IPS DF 6.9 (cell line): Measurements from ENCODE around the gene GLTPD2.

Source experiments
- DNase-seq: peaks from one replicate; pipeline ENCODE4 v3.0.0-alpha.2; 2013; ENCODE audit warnings: low read depth, low spot score
- H3K27ac ChIP-seq: one replicate; pipeline ENCODE4 v1.5.1; 2013; ENCODE audit warnings: low read length, control low read depth
- H3K27me3 ChIP-seq: 2 replicates; pipeline ENCODE4 v1.6.1; 2013; ENCODE audit warnings: mild to moderate bottlenecking, low read length; ENCODE audit not compliant: control insufficient read depth, insufficient read depth
- H3K36me3 ChIP-seq: 2 replicates; pipeline ENCODE4 v1.6.1; 2013; ENCODE audit warnings: low read length; ENCODE audit not compliant: control insufficient read depth, insufficient read depth
- H3K4me1 ChIP-seq: 2 replicates; pipeline ENCODE4 v1.6.1; 2013; ENCODE audit warnings: low read length; ENCODE audit not compliant: control insufficient read depth, insufficient read depth
- H3K4me3 ChIP-seq: 2 replicates; pipeline ENCODE4 v1.5.1; 2013; ENCODE audit warnings: mild to moderate bottlenecking, low read length
- H3K9me3 ChIP-seq: 2 replicates; pipeline ENCODE4 v1.6.1; 2013; ENCODE audit warnings: low read length, inconsistent platforms; ENCODE audit not compliant: control insufficient read depth, insufficient read depth
- WGBS: extraction: QIAGEN DNeasy Blood & Tissue Kit; methylation state at CpG from one replicate; pipeline ENCODE4 v1.1.7; 2013; ENCODE audit warnings: mixed read lengths, missing lambda C conversion rate; ENCODE audit not compliant: insufficient read length, insufficient coverage; 5-methylcytosine and 5-hydroxymethylcytosine counted together

GLTPD2 gene

DNA sequence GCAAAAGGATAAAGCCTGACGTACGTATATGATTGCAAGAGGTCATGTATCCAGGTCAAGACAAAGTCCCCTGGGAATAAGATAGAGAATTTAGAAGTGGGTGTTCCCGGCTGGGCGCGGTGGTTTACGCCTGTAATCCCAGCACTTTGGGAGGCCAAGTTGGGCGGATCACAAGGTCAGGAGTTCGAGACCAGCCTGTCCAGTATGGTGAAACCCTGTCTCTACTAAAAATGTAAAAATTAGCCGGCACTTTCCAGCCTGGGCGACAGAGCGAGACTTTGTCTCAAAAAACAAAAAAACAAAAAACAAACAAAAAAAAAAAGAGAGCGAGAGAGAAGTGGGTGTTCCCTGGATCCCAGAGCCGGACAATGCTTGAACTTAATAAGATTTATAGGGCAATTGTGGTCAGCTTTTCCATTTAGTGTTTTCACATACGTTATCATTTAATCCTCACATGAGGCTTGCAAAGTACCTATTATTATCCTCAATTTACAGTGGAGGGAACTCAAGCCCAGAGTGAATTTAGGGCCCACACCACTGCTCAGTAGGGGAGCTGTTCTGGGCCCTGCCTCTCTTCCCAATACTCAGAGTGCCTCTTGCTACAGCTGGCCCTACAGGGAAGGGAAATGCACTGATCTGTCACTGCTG is 481 bp upstream of the GLTPD2 start:
- H3K27me3 ChIP-seq = peaks cover 11% of the 10 kb centered on the region
- WGBS = no CpG with 5 or more reads among the region's 14 CpGs
- no peaks in the 10 kb centered on the region for H3K9me3 ChIP-seq
- DNase-seq = no peak
- peaks cover 4% of the 10 kb centered on the region for H3K4me1 ChIP-seq
- H3K36me3 ChIP-seq = no peaks in the 10 kb centered on the region
- no peak overlapping the region for H3K27ac ChIP-seq
- H3K4me3 ChIP-seq = no peak overlapping the region; the same call in 1 of the 2 replicates

DNA sequence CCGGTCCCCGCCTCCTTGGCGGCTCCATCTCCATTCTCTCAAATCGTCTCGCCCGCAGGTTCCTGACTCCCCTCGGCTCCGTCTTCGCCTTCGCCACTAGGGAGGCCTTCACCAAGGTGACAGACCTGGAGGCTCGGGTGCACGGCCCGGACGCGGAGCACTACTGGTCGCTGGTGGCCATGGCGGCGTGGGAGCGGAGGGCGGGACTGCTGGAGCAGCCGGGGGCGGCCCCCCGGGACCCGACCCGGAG is 862 bp downstream of the GLTPD2 start:
- Histone ChIP-seq H3K27me3 (peaks cover 11% of the 10 kb centered on the region), H3K27ac (no peak overlapping the region), H3K9me3 (no peaks in the 10 kb centered on the region), H3K36me3 (no peaks in the 10 kb centered on the region), H3K4me1 (peaks cover 4% of the 10 kb centered on the region), H3K4me3 (peak overlapping the region; percentile 39; the same call in 1 of the 2 replicates)
- no peak for DNase-seq
- WGBS = no CpG with 5 or more reads among the region's 25 CpGs

DNA sequence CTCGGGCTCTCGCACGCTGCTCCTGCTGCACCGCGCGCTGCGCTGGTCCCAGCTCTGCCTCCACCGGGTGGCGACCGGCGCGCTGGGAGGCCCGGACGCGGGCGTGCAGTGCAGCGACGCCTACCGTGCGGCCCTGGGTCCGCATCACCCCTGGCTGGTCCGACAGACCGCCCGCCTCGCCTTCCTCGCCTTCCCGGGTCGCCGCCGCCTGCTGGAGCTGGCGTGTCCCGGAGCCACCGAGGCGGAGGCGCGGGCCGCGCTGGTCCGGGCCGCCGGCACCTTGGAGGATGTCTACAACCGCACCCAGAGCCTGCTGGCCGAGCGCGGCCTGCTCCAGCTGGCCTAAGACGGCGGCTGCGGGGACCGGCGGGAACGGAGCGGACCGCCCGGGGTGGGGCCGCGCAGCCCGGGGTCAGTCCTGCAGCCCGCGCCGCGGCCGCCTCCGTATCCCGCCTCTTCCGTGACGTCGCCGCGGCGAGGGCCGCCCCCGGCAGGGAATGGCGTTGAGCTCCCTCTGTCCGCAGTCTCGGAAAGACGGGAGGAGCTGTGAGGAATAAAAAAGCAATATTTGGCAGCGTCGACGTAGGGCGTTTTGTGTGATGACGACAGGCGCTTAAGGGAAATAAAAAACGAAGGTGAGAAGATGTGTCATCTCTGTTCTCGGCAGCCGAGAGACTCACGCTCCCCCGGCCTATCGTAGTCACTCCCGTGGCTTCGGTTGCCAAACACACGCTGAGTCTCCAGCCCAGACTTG is 1.4 kb downstream of the GLTPD2 start:
- Histone ChIP-seq H3K4me1 (peaks cover 4% of the 10 kb centered on the region), H3K4me3 (peak overlapping the region; percentile 39; the same call in 1 of the 2 replicates), H3K36me3 (no peaks in the 10 kb centered on the region), H3K27me3 (peaks cover 11% of the 10 kb centered on the region), H3K9me3 (no peaks in the 10 kb centered on the region), H3K27ac (no peak overlapping the region)
- no peak for DNase-seq
- no CpG with 5 or more reads among the region's 91 CpGs for WGBS

DNA sequence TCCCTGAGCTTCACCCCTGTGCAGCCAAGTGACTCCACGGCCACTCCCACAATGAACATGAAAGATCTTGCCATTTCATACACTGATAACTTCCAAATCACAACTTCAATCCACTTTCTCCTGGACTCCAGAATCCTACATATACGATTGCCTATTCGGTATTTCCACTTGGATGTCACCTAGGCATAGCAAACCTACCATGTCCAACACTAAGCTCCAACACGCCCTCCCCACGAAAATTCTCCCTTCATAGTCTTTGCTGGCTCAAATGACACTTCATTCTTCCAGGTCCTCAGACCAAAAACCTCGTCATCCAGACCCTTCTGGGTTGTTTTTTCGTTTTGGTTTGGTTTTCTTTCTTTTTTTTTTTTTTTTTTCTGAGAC is 1.9 kb downstream of the GLTPD2 start:
- no peak overlapping the region for H3K27ac ChIP-seq

DNA sequence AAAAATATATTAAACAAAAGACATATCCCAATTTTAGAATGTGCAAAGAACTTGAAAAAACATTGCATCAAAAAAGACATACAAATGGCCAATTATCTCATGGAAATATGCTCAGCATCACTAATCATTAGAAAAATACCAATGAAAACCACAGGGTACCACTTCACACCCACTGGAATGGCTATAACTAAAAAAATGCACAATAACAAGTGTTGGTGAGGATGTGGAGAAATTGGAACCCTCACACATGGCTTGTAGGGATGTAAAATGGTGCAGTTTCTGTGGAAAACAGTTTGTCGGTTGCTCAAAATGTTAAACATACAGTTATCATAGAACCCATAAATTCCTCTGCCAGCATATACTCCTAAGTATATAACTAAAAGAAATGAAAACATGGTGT is 6.4 kb downstream of the GLTPD2 start:
- Histone ChIP-seq H3K27ac (no peak overlapping the region), H3K27me3 (0 out of 2 replicates have a peak, but pooled peaks cover 2% of the 10 kb centered on the region), H3K4me1 (no peaks in the 10 kb centered on the region; the same call in 1 of the 2 replicates), H3K4me3 (no peak overlapping the region), H3K36me3 (peaks cover 11% of the 10 kb centered on the region; the same call in 1 of the 2 replicates), H3K9me3 (no peaks in the 10 kb centered on the region)
- DNase-seq = no peak
- WGBS = no CpG with 5 or more reads among the region's 1 CpG

More for the DNA sequence above, 1.9 kb downstream of the GLTPD2 start:
- Histone ChIP-seq H3K27me3 (peaks cover 11% of the 10 kb centered on the region), H3K9me3 (no peaks in the 10 kb centered on the region), H3K4me3 (peak overlapping the region; percentile 39; the same call in 1 of the 2 replicates), H3K36me3 (no peaks in the 10 kb centered on the region), H3K4me1 (peaks cover 4% of the 10 kb centered on the region)
- WGBS = 100% methylated on average over 2 of the region's 7 CpGs
- DNase-seq = no peak

DNA sequence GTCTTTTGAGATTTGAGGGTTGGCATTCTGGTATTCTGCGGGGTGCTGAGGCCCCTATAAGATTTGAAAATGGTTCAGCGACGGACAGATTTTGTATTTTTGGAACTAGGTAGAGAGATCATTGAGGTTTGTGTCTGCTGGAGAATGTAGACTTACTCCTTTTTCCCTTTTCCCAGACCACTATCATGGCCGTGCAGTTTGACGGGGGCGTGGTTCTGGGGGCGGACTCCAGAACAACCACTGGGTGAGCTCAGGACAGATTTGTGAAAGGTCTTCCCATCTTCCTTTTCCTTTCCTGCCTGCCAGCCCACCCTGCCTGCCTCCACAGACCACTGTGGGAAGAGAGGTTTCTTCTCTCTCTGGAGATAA is 7.8 kb downstream of the GLTPD2 start:
- Histone ChIP-seq H3K4me1 (no peaks in the 10 kb centered on the region), H3K27me3 (no peaks in the 10 kb centered on the region), H3K4me3 (peak overlapping the region; percentile 96; the same call in 1 of the 2 replicates), H3K27ac (no peak overlapping the region), H3K9me3 (no peaks in the 10 kb centered on the region), H3K36me3 (peaks cover 11% of the 10 kb centered on the region; the same call in 1 of the 2 replicates)
- DNase-seq = no peak
- no CpG with 5 or more reads among the region's 7 CpGs for WGBS

DNA sequence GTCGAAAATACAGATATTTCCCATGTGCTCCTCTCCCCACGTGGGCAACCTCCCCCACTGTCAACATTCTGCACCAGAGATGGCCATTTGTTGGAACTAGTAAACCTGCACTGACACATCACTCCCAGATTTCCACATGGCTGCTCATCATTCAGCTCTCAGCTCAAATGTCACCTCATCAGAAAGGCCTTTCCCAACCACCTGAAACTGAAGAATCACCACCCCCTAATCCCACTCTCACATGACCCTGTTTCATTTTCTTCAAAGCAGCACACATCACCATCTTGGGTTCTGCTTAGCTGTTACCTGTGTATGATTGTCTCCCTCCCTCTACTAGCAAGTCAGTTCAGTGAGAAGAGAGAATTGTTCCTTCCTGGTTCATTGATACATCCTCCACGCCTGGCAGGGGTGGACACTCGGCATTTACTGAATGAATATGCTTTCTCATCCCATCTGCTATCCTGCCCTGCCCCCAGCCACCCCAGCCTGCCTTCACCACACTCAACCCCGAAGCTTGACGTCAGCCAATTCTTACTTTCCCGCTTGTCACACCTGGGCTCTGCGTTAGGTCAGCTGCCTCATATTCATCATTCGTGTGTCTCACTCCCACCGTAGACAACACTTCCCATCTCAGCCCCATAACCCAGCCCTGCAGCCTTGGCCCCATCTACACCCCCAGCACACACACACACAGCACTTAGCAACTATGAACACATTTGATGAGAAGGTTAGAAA is 11.9 kb downstream of the GLTPD2 start:
- no peaks in the 10 kb centered on the region for H3K4me1 ChIP-seq
- no CpG with 5 or more reads among the region's 10 CpGs for WGBS
- no peak overlapping the region for H3K27ac ChIP-seq
- no peak overlapping the region for H3K4me3 ChIP-seq
- DNase-seq = no peak
- H3K27me3 ChIP-seq = no peaks in the 10 kb centered on the region
- H3K36me3 ChIP-seq = peaks cover 11% of the 10 kb centered on the region; the same call in 1 of the 2 replicates
- no peaks in the 10 kb centered on the region for H3K9me3 ChIP-seq

DNA sequence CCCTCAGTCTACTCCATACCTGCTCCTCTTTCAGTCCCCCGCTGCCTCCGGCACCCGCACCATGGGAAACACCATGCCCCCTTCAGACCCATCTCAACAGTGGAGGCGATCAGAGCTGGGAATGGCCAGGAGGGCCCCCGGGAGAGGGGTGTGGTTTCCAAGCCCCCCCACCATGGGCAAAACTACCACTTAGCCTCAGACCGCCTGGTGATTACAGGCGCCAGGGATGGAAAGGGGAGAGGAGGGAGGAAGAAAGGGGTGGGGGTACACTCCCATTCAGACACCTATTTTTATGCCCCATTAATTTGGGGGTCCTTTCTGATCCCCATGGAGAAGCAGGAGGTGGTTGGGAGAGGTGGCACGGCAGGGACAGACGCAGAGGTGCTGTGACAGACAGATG is 13.5 kb downstream of the GLTPD2 start, which contains the start of gene C17orf114:
Gene C17orf114, minus strand, starts transcription at position 101 of the 400 bp plus-strand sequence.
- no peak for DNase-seq
- Histone ChIP-seq H3K9me3 (no peaks in the 10 kb centered on the region), H3K4me1 (no peaks in the 10 kb centered on the region), H3K27ac (no peak within 1 kb of the TSS), H3K27me3 (no peaks in the 10 kb centered on the region), H3K36me3 (peaks cover 11% of the 10 kb centered on the region; the same call in 1 of the 2 replicates), H3K4me3 (no peak within 1 kb of the TSS)
- WGBS = no CpG with 5 or more reads among the region's 9 CpGs

DNA sequence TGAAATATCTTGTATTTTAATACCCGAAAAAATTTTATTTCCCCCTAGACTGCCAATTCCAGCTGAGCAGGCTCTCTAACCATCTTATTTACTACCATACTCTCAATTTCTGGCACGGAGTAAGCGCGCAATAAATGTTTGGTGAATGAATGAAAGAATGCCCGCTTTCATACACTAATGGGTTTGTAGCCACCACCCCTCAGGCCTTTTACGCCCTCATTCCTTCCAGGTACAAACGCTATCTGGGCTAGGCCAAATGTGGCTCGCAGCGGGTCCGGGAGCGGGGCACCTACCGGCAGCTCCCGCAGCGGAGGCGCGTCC is 17.7 kb downstream of the GLTPD2 start:
- H3K27ac ChIP-seq = no peak overlapping the region

DNA sequence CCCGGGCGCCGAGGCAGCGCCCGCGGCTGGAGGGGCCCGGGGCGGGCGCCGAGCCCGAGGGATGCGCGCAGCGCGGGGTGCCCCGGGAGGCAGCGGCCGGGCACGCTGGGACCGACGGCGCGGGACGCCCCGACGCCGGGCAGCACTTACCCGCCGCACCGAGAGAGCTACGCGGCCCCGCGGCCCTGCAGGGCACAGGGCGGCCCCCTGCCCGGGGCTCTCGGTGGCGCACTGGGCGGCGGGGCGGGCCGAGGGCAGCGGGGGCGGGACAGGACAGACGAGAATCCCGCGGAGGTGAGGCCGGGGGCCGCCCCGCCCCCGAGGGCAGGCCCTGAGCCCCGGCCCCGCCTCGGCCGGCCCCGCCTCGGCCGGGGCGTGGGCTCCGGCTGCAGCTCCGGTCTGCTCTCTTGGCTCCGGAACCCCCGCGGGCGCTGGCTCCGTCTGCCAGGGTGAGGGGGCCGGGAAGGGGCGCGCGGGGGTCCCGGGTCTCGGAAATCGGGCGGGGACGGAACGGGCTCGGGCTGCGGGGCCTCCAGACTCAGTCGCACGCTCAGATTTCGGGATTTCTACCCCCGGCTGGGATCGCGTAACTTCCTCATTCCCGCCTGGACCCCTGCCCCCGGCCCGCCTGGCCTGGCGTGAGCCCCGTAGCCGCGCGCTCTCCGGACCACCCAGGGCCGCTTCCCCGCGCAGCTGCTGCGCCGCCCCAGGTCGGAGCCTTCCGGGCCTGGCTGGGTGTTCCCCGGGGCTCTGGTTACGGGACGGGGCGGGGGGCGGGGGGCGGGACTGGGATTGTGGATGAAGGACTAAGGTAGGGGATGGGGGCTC is 18.2 kb downstream of the GLTPD2 start, which contains the start of gene PLD2:
Gene PLD2, plus strand, starts transcription at position 376 of the 828 bp plus-strand sequence. CDS start 621 bp downstream, outside the sequence.
- H3K4me1 ChIP-seq = no peaks in the 10 kb centered on the region
- H3K9me3 ChIP-seq = no peaks in the 10 kb centered on the region
- no peaks in the 10 kb centered on the region for H3K27me3 ChIP-seq
- no CpG with 5 or more reads among the region's 106 CpGs for WGBS
- H3K36me3 ChIP-seq = 0 out of 2 replicates have a peak, but pooled peaks cover 2% of the 10 kb centered on the region
- DNase-seq = no peak
- peak within 1 kb of the TSS; percentile 87 for H3K4me3 ChIP-seq
- H3K27ac ChIP-seq = no peak within 1 kb of the TSS

More for the DNA sequence above, 17.7 kb downstream of the GLTPD2 start:
- no peak for DNase-seq
- Histone ChIP-seq H3K27me3 (no peaks in the 10 kb centered on the region), H3K4me1 (no peaks in the 10 kb centered on the region), H3K4me3 (peak overlapping the region; percentile 87), H3K36me3 (0 out of 2 replicates have a peak, but pooled peaks cover 2% of the 10 kb centered on the region), H3K9me3 (no peaks in the 10 kb centered on the region)
- WGBS = no CpG with 5 or more reads among the region's 16 CpGs
